CD4-positive, alpha-beta T cell treated with Interleukin-6 at 100 ng/mL for 8 hours (primary cell): Measurements from ENCODE around the gene PMP22.

ENCODE experiments used
- DNase-seq: peaks from one replicate; pipeline ENCODE4 v3.0.0-alpha.2; 2020; ENCODE audit warnings: mixed read lengths, low spot score

The PMP22 gene

DNA sequence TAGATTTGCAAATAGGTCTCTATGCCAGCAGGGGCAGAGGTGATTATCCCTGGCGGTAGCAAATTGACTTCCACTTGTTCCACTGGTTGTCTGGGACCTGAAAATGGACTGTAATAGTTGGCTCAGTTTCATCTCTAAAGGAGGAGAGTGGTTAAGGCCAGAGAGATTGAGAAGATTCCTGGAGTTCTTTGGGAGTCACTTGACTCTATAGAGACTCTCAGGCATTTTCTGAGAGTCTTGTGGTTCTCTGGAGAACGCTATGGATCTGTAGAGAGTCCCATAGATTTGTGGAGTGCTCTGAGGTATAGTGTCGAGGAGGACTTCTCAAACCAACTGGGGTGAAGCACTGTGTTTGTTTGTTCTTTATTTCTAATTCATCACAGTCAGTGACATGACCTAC is 8.9 kb upstream of the PMP22 start:
- DNase-seq = no peak

- no peak for DNase-seq
These were observed 8.1 kb upstream of the PMP22 start for GRCh38 chr17:15273141-15273793.

DNA sequence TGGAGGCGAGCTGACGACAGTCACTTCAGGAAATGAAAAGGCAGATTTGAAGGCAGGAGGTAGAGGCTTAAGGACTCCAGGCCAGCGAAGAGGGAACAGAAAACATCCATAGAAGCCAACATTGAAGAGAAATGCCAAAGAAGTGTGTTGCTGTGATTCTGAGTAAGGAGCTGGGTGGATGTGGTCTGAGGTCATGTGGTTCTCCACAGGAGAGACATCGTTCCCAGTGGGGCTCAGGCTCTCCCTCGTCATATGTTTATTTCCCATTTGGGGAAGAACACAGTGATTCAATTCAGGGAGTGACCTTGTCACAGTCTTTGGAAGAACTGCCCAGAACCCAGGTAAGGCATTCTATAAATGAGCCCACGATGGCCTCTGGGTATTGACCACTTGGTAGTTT is 6.6 kb upstream of the PMP22 start:
- no peak for DNase-seq

DNA sequence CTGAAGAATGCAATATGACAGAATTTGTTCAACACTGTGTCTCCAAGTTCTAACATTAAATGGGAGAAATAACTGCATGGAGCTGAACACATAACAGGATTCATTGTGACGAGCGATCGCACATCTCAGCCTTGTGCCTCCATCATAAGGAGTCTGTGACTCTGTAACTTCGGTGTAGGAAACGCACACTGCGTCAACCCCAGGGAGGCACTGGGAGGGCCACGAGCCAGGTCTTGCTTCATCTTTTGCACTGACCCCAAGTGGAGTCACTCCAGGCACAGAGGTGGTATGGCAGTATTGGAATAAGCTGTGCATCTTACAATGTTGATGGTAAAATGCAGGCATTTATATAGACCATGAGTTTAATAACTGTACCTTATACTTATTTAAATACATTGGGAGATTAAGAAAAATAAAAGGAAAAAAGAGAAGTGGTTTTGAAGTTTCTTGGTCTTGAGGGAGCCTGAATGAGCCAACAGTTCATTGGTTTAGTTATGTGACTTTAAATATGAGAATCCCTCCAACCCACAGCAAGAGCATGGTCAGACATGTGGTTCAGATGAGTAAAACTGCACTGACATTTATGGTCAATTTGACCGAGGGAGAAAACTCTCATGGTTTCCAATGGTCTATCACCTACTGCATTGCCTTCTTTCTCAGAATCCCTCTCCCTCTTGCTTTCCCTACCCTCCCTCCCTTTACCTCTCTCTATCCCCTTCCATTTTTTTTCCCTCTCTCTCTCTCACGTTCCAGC is 5.7 kb upstream of the PMP22 start:
- DNase-seq = no peak

DNA sequence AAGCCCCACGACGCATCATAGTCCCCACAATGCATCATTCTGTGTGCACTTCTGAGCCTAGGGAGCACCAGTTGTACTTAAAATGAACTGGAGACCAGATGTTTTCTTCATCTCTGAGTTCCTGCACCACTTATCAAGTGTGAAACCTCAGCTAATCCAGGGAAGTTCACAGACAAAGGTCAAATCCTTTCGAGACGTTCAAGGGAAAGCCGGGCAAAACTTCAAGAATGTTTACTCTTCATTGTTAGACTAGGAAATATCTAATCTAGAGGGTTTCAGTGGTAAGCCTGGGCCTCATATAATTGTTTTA is 4.6 kb upstream of the PMP22 start:
- DNase-seq = no peak

GRCh38 chr17:15269087-15269779 is 4.1 kb upstream of the PMP22 start:
- no peak for DNase-seq

GRCh38 chr17:15268461-15268860 is 3.3 kb upstream of the PMP22 start:
- no peak for DNase-seq

GRCh38 chr17:15267996-15268395 is 2.9 kb upstream of the PMP22 start:
- DNase-seq = no peak

DNA sequence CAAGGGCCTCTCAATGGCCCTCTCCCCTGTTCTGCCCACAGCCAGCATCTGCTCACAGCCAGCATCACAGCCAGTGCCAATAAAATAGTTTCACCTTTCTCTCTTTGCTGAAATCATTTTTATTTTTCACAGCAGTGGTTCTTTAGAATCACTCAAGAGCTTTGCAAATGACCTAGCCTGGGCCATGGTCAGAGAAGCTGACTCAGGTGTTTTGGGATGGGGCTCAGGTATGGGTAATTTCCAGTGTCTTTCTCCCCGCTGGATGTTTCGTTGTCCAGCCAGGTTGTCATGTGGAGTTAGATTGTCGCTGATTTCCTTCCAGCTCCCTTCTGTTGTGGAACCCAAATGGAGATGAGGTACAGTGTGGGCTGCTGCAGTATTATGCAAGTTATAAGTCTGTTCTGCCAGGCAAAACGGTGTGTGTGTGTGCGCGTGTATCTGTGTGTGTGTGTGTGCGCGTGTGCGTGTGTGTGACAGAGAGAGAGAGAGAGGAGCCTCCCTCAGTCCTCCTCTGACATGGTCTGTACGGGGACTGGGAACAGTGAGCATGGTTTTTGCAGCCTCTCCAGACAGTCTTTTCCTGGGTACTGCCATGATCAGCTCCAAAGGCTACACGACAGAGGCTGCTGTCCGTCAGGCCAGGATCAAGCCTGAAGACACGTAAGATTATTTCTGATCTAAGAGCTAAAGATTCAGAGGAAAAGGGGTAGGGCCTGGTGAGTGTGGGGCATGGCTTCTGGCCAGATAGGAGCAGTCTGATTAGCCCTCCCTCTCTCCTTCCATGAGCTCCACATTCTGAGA is 1.4 kb upstream of the PMP22 start:
- DNase-seq = no peak

GRCh38 chr17:15264542-15264941 is 584 bp downstream of the PMP22 start:
- no peak for DNase-seq

DNA sequence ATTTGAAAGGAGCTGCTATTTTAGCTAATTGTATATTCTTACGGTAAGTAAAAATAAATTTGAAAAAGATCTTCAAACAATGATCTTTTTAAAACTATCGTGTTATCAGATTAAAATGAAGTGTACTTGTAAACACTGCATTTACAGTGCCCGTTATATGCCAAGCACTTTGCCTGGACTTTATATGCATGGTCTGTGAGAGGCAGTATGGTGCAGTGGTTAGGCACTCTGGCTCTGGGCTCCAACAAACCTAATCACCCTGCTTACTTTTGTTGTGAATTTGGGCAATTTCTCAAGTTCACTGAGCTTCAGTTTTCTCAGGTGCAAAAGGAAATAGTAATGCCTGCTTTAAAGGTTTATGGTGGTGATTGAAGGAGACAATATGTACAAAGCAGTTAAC is 1.4 kb downstream of the PMP22 start:
- DNase-seq = no peak

- no peak for DNase-seq
These were observed 1.9 kb downstream of the PMP22 start for GRCh38 chr17:15263206-15263579.

- no peak for DNase-seq
These were observed 2.6 kb downstream of the PMP22 start for GRCh38 chr17:15262291-15263205.

GRCh38 chr17:15261802-15262290 is 3.3 kb downstream of the PMP22 start:
- DNase-seq = no peak

GRCh38 chr17:15261258-15261801 is 3.8 kb downstream of the PMP22 start:
- no peak for DNase-seq

- peak; percentile 11 for DNase-seq
These were observed 4.5 kb downstream of the PMP22 start for GRCh38 chr17:15260376-15261257.

- no peak for DNase-seq
These were observed 7.2 kb downstream of the PMP22 start for GRCh38 chr17:15257796-15258512.

GRCh38 chr17:15257258-15257788 is 7.8 kb downstream of the PMP22 start:
- peak; percentile 42 for DNase-seq

DNA sequence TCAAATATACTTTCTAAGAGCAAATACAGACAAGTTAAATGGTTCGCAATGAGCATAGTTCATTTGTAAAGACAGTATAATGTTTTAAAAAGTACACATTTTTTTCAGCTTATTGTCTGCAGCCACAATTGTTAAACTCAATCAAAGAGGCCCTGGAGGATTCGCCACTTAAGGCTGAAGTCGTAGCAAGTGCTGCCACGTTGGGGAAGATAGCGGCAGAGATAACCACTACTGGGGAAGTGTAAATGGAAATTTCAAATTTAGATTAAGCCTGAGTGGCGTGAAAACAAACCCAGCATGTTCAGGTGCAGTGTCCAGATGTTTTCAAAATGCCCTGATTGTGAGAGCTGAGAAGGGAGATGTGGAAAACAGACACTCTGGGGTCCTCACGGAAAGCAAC is 8.4 kb downstream of the PMP22 start:
- no peak for DNase-seq
